ENCODE measurements around the gene EDC3. TPM values are rescaled to one million over a fixed set of nuclear protein-coding genes. Genes with fewer than 3 reads are reported as not detected.
"Not testable (repeated sequence)": the region's sequence is repeated elsewhere in the genome, so short reads cannot be mapped to it uniquely, and the experiment has no call there.

EDC3 gene
- polyA plus RNA-seq, 2 of the 4 experiments (the other 2 are of a cell fraction): 23.2 to 24.1 TPM

DNA sequence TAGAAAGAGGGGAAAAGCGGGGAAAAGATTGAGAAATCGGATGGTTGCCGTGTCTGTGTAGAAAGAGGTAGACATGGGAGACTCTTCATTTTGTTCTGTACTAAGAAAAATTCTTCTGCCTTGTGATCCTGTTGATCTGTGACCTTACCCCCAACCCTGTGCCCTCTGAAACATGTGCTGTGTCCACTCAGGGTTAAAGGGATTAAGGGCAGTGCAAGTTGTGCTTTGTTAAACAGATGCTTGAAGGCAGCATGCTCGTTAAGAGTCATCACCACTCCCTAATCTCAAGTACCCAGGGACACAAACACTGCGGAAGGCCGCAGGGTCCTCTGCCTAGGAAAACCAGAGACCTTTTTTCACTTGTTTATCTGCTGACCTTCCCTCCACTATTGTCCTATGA, 33.5 kb upstream of the EDC3 start:
- H3K4me2 ChIP-seq; DNase-seq (ENCODE audit: low read depth in 1 of 2, low spot score in 1 of 2); POLR2A ChIA-PET; FAIRE-seq; CTCF ChIA-PET; H3K4me1 ChIP-seq; H3K27ac ChIP-seq; H3K4me3 ChIP-seq; H3K9me3 ChIP-seq; ATAC-seq: not testable (repeated sequence)
- 80% methylated on average over 6 of the region's 6 CpGs for WGBS (ENCODE audit: missing lambda C conversion rate)

DNA sequence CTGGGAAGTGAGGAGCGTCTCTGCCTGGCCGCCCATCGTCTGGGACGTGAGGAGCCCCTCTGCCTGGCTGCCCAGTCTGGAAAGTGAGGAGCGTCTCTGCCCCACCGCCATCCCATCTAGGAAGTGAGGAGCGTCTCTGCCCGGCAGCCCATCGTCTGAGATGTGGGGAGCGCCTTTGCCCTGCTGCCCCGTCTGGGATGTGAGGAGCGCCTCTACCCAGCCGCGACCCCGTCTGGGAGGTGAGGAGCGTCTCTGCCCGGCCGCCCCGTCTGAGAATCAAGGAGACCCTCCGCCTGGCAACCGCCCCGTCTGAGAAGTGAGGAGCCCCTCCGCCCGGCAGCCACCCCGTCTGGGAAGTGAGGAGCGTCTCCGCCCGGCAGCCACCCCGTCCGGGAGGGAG, 32.9 kb upstream of the EDC3 start:
- H3K9me3 ChIP-seq; DNase-seq (ENCODE audit: low read depth in 1 of 2, low spot score in 1 of 2); H3K4me2 ChIP-seq; H3K4me1 ChIP-seq; POLR2A ChIA-PET; FAIRE-seq; H3K4me3 ChIP-seq; H3K27ac ChIP-seq; ATAC-seq; CTCF ChIA-PET: not testable (repeated sequence)
- 96% methylated on average over 5 of the region's 30 CpGs for WGBS (ENCODE audit: missing lambda C conversion rate)

DNA sequence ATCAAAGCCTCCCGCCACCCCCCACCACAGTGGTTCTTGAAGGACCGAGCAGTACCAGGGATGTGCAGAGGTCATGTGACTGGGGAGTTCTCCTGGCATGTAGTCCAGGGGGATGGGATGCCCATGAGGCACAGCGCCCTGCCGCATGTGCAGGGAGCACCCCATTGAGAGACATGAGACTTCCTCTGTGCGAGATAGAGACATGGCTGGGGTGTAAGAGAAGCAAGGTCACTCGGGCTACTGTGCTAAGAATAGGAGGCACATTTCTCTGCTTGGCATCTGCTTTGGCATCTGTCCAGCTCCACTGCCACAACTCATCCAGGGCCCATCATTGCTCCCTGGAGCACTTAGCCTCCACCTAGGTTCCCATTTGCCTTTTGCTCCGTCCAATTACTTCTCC, 31.9 kb upstream of the EDC3 start:
- H3K4me2 ChIP-seq: no peak overlapping the region
- H3K27ac ChIP-seq: no peak overlapping the region
- no peaks in the 10 kb centered on the region for H3K9me3 ChIP-seq
- no peak overlapping the region for H3K4me3 ChIP-seq
- FAIRE-seq (no peak), DNase-seq (ENCODE audit: low read depth in 1 of 2, low spot score in 1 of 2) (no peak), ATAC-seq (no peak)
- H3K4me1 ChIP-seq: peaks cover 4% of the 10 kb centered on the region; the same call in 1 of the 3 replicates
- no peak for TF ChIP-seq TP53 (CRISPR knock-in tag; IDR thresholded peaks at IDR 0.05)
- TF ChIP-seq, protein P1, sequence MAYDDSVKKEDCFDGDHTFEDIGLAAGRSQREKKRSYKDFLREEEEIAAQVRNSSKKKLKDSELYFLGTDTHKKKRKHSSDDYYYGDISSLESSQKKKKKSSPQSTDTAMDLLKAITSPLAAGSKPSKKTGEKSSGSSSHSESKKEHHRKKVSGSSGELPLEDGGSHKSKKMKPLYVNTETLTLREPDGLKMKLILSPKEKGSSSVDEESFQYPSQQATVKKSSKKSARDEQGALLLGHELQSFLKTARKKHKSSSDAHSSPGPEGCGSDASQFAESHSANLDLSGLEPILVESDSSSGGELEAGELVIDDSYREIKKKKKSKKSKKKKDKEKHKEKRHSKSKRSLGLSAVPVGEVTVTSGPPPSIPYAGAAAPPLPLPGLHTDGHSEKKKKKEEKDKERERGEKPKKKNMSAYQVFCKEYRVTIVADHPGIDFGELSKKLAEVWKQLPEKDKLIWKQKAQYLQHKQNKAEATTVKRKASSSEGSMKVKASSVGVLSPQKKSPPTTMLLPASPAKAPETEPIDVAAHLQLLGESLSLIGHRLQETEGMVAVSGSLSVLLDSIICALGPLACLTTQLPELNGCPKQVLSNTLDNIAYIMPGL (CRISPR knock-in tag; IDR thresholded peaks at IDR 0.05; ENCODE audit: borderline replicate concordance): no peak
- TF ChIP-seq MYC (IDR thresholded peaks at IDR 0.05; ENCODE audit: borderline replicate concordance, low read length): no peak
- no peak for TF ChIP-seq CHD2 (IDR thresholded peaks at IDR 0.05; ENCODE audit: low read length, partially characterized antibody)
- no peak for TF ChIP-seq HOXB5 (CRISPR knock-in tag; IDR thresholded peaks at IDR 0.05)
- TF ChIP-seq, protein P2, sequence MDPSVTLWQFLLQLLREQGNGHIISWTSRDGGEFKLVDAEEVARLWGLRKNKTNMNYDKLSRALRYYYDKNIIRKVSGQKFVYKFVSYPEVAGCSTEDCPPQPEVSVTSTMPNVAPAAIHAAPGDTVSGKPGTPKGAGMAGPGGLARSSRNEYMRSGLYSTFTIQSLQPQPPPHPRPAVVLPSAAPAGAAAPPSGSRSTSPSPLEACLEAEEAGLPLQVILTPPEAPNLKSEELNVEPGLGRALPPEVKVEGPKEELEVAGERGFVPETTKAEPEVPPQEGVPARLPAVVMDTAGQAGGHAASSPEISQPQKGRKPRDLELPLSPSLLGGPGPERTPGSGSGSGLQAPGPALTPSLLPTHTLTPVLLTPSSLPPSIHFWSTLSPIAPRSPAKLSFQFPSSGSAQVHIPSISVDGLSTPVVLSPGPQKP (IDR thresholded peaks at IDR 0.05; ENCODE audit: low read depth, low read length): no peak
- no peak for TF ChIP-seq ZFP36 (IDR thresholded peaks at IDR 0.05; ENCODE audit: borderline replicate concordance, partially characterized antibody)
- no peak for TF ChIP-seq SMC3 (IDR thresholded peaks at IDR 0.05)
- TF ChIP-seq JUNB (IDR thresholded peaks at IDR 0.05): no peak
- no peak for TF ChIP-seq CHD4 (IDR thresholded peaks at IDR 0.05; ENCODE audit: borderline replicate concordance)
- ChIA-PET POLR2A (no interaction called here), CTCF (no interaction called here)
- 75% methylated on average over 6 of the region's 7 CpGs for WGBS (ENCODE audit: missing lambda C conversion rate)

DNA sequence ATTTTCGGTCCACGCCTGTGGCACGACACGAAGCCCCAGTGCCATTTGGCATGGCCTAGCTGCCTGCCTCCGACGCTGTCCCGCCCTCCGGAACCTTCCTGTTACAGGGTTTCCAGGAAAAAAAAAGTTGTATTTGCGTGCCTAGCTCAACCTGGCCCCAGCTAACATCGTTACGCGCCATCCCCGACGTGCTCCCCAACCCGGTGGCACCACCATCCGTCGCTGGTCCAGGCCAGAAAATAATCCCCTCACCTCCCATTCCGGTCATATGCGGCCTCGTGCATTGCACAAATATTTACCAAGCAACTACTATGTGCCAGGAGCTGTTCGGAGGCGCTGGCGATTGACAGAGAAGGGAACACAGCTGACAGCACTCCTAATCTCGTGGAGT, 30.9 kb upstream of the EDC3 start:
- no peaks in the 10 kb centered on the region for H3K9me3 ChIP-seq
- DNase-seq (ENCODE audit: low read depth in 1 of 2, low spot score in 1 of 2) (no peak), FAIRE-seq (no peak), ATAC-seq (no peak)
- ChIA-PET CTCF (interaction anchor here (0.8 to 2.9 kb wide), 3 partner anchors 42 to 94 kb away, joined by 3 to 11 read pairs (median 8); no protein-coding TSS in a partner anchor), POLR2A (no interaction called here)
- H3K4me3 ChIP-seq: peak overlapping the region; percentile 46
- H3K27ac ChIP-seq: peak overlapping the region in 1 of 2 experiments; percentile 73; a peak in 3 of 6 replicates
- H3K4me2 ChIP-seq: peak overlapping the region; percentile 92
- 86% methylated on average over 24 of the region's 24 CpGs for WGBS (ENCODE audit: missing lambda C conversion rate)
- H3K4me1 ChIP-seq: peaks cover 4% of the 10 kb centered on the region; the same call in 1 of the 3 replicates
- TF ChIP-seq, protein P3, sequence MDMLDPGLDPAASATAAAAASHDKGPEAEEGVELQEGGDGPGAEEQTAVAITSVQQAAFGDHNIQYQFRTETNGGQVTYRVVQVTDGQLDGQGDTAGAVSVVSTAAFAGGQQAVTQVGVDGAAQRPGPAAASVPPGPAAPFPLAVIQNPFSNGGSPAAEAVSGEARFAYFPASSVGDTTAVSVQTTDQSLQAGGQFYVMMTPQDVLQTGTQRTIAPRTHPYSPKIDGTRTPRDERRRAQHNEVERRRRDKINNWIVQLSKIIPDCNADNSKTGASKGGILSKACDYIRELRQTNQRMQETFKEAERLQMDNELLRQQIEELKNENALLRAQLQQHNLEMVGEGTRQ (IDR thresholded peaks at IDR 0.05): no peak
- TF ChIP-seq GATA3 (IDR thresholded peaks at IDR 0.05; ENCODE audit: borderline replicate concordance) (no peak), NPAS2 (CRISPR knock-in tag; IDR thresholded peaks at IDR 0.05; ENCODE audit: borderline replicate concordance) (no peak), HEYL (CRISPR knock-in tag; IDR thresholded peaks at IDR 0.05) (no peak), EP300 (IDR thresholded peaks at IDR 0.05) (no peak), SREBF2 (IDR thresholded peaks at IDR 0.05) (no peak), BHLHE40 (IDR thresholded peaks at IDR 0.05; ENCODE audit: low read depth, low read length) (no peak)
- TF ChIP-seq, protein P1 (CRISPR knock-in tag; IDR thresholded peaks at IDR 0.05; ENCODE audit: borderline replicate concordance): no peak

All from A549 (cell line).